Immature natural killer cell (primary cell): ENCODE data around the gene IFNA16. TPM values are rescaled to one million over a fixed set of nuclear protein-coding genes. Genes with fewer than 3 reads are reported as not detected.
"Not testable (repeated sequence)": the region's sequence is repeated elsewhere in the genome, so short reads cannot be mapped to it uniquely, and the experiment has no call there.

Source experiments
- DNase-seq, 3 donors: peaks; one replicate each; pipeline ENCODE4 v3.0.0; 2022; ENCODE audit warnings: mixed read lengths in 1 of 3
- H3K27ac Mint-ChIP-seq, 6 donors: one replicate each; pipeline ENCODE4 v1.8.0; 2020; ENCODE audit warnings: mixed read lengths in 6 of 6, mild to moderate bottlenecking in 5 of 6, inconsistent platforms in 4 of 6, moderate library complexity in 3 of 6
- H3K27me3 Mint-ChIP-seq, 3 donors: one replicate each; pipeline ENCODE4 v1.8.0; 2020 to 2021; ENCODE audit warnings: low read depth in 3 of 3, mild to moderate bottlenecking in 3 of 3, mixed read lengths in 3 of 3, moderate library complexity in 3 of 3, inconsistent platforms in 1 of 3
- H3K36me3 Mint-ChIP-seq, 3 donors: one replicate each; pipeline ENCODE4 v1.8.0; 2020; ENCODE audit warnings: mixed read lengths in 3 of 3, inconsistent platforms in 2 of 3, mild to moderate bottlenecking in 2 of 3
- H3K4me1 Mint-ChIP-seq, 2 donors: one replicate each; pipeline ENCODE4 v1.8.0; 2020; ENCODE audit warnings: inconsistent platforms in 2 of 2, mild to moderate bottlenecking in 2 of 2, mixed read lengths in 2 of 2, moderate library complexity in 1 of 2
- H3K4me3 Mint-ChIP-seq, 5 donors: one replicate each; pipeline ENCODE4 v1.8.0; 2020; ENCODE audit warnings: mild to moderate bottlenecking in 5 of 5, mixed read lengths in 5 of 5, inconsistent platforms in 3 of 5, moderate library complexity in 3 of 5
- H3K9me3 Mint-ChIP-seq, 6 donors: one replicate each; pipeline ENCODE4 v1.8.0; 2020; ENCODE audit warnings: mild to moderate bottlenecking in 6 of 6, mixed read lengths in 6 of 6, inconsistent platforms in 4 of 6, moderate library complexity in 3 of 6
- polyA plus RNA-seq, 3 donors: library from polyadenylated mRNA; unstranded; fragments of 300-500 nt; fragmentation: Illumina TruSeq; gene quantifications; one replicate each; pipeline ENCODE4 v1.2.3, GENCODE V29; 2021

Gene IFNA16
- polyA plus RNA-seq, 3 donors from 2014 or later: not detected

- Mint-ChIP-seq H3K27me3 (peaks cover 2 to 5% (median 2%) of the 10 kb centered on the region in 3 donors), H3K27ac (no peak within 1 kb of the TSS), H3K9me3 (no peaks in the 10 kb centered on the region), H3K4me3 (no peak within 1 kb of the TSS), H3K36me3 (no peaks in the 10 kb centered on the region), H3K4me1 (no peaks in the 10 kb centered on the region)
- DNase-seq: no peak
These were observed 11.0 kb upstream of the IFNA16 start, which contains the start of gene IFNA17 for GRCh38 chr9:21228122-21228521. IFNA17 (minus strand) TSS chr9:21228222; CDS start chr9:21228173, 49 bp downstream.

DNA sequence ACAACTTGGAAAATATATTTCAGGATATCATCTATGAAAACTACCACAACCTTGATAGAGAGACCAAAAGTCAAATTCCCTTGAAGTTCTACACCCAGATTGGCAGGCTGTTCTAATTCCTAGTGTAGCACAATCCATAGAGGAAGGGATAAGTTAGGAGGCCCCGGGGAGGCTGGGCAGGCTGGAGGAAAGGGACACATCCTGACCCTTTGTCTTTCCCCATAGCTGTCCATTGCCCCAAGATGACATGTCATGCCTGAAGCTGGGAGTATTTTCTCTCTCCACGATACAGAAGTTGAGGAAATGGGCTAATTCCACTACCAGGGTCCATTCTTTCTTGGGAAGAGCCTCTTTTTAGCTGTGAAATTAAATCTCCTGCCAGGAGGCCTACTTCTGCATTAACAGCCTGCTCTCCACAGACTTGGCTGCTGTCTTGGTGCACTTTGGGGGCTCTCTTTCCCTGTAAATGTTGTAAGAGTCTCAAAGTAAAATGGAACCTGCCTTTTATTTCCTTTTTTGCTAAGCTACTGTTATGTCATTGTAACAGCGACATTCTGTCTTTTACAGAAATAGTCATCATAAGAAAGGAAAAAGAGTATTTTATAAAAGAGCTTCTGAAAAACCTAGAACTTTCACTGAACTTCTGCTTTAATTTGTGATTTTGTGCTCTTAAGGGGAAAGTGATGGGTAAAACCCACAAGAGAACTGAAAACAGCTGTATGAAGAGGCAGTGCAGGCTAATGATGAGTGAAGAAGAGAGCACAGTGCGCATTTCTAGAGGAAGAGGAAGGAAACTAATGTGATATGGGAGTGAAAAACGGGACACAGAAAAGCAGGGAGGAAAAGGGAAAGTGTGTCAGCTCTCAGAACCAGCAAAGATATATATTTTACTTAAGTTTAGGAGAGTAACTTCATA lies 3.4 kb downstream of the IFNA16 start:
- not testable (repeated sequence) for H3K27ac Mint-ChIP-seq, H3K27me3 Mint-ChIP-seq, H3K36me3 Mint-ChIP-seq, H3K4me1 Mint-ChIP-seq, H3K9me3 Mint-ChIP-seq
- H3K4me3 Mint-ChIP-seq: peak overlapping the region in 2 of 5 donors; percentile 22 to 27
- peak in 1 of 3 donors; percentile 5 for DNase-seq

DNA sequence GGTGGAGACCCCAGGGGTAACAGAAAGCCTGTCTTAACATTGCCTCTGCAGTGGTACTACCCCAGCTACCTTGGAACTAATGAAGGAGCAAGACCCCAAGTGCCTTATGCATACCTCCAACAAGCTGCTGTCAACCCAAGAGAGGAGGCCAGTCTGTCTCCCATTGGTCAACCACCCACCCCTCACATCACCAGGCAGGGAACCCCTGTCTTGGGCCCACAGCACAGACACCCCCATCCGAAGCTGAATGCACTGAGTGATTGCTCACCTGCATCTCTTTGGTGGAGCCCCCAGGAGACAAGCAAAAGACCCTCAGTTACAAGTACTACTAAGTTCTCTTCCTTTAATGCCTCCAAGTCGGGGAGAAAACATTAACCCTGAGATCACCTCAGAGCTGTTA lies 5.0 kb downstream of the IFNA16 start:
- H3K27me3 Mint-ChIP-seq, H3K27ac Mint-ChIP-seq, H3K36me3 Mint-ChIP-seq, H3K9me3 Mint-ChIP-seq, H3K4me1 Mint-ChIP-seq, H3K4me3 Mint-ChIP-seq, DNase-seq: not testable (repeated sequence)

- H3K4me1 Mint-ChIP-seq, H3K27me3 Mint-ChIP-seq, DNase-seq, H3K36me3 Mint-ChIP-seq, H3K9me3 Mint-ChIP-seq, H3K4me3 Mint-ChIP-seq, H3K27ac Mint-ChIP-seq: not testable (repeated sequence)
These were observed 6.3 kb downstream of the IFNA16 start for GRCh38 chr9:21210782-21211181.

DNA sequence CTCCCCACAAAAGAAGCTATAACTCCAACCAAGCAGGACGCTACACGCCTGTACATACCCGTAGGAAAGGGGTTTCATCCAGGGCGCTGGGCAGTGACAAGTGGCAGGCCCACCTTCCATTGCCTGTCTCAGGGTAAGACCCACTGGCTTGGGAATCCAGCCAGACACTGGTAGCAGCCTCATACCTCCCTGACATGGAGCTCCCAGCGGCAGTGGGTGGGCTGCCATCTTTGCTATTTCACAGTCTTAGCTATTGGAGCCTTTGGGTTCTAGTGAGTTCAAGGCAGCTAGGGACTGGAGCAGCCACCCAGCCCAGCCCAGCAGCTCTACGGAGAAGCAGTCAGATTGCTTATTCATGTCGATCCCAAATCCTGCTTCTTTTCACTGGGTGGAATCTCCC lies 6.8 kb downstream of the IFNA16 start:
- Mint-ChIP-seq H3K27me3 (peaks cover 0 to 6% (median 3%) of the 10 kb centered on the region in 3 donors), H3K4me1 (peaks cover 3 to 6% of the 10 kb centered on the region in 2 donors), H3K36me3 (no peaks in the 10 kb centered on the region), H3K9me3 (no peaks in the 10 kb centered on the region), H3K4me3 (no peak overlapping the region), H3K27ac (no peak overlapping the region)
- DNase-seq: no peak

GRCh38 chr9:21207043-21207442 lies 10.1 kb downstream of the IFNA16 start, which contains the start of gene IFNA10:
IFNA10 (minus strand) TSS chr9:21207143; CDS start chr9:21207097, 46 bp downstream.
- not testable (repeated sequence) for DNase-seq, H3K4me3 Mint-ChIP-seq, H3K9me3 Mint-ChIP-seq, H3K27me3 Mint-ChIP-seq, H3K36me3 Mint-ChIP-seq, H3K4me1 Mint-ChIP-seq, H3K27ac Mint-ChIP-seq

GRCh38 chr9:21205204-21205603 lies 11.9 kb downstream of the IFNA16 start:
- no peaks in the 10 kb centered on the region for H3K4me1 Mint-ChIP-seq
- H3K27me3 Mint-ChIP-seq: peaks cover 0 to 5% (median 3%) of the 10 kb centered on the region in 3 donors
- no peaks in the 10 kb centered on the region for H3K9me3 Mint-ChIP-seq
- H3K36me3 Mint-ChIP-seq: no peaks in the 10 kb centered on the region
- no peak overlapping the region for H3K4me3 Mint-ChIP-seq
- no peak for DNase-seq
- H3K27ac Mint-ChIP-seq: no peak overlapping the region

GRCh38 chr9:21202105-21202504 lies 15.0 kb downstream of the IFNA16 start, which contains the start of gene IFNA7:
IFNA7 (minus strand) TSS chr9:21202205; CDS start chr9:21202165, 40 bp downstream.
- not testable (repeated sequence) for DNase-seq, H3K27ac Mint-ChIP-seq, H3K36me3 Mint-ChIP-seq, H3K9me3 Mint-ChIP-seq, H3K4me3 Mint-ChIP-seq, H3K4me1 Mint-ChIP-seq, H3K27me3 Mint-ChIP-seq

DNA sequence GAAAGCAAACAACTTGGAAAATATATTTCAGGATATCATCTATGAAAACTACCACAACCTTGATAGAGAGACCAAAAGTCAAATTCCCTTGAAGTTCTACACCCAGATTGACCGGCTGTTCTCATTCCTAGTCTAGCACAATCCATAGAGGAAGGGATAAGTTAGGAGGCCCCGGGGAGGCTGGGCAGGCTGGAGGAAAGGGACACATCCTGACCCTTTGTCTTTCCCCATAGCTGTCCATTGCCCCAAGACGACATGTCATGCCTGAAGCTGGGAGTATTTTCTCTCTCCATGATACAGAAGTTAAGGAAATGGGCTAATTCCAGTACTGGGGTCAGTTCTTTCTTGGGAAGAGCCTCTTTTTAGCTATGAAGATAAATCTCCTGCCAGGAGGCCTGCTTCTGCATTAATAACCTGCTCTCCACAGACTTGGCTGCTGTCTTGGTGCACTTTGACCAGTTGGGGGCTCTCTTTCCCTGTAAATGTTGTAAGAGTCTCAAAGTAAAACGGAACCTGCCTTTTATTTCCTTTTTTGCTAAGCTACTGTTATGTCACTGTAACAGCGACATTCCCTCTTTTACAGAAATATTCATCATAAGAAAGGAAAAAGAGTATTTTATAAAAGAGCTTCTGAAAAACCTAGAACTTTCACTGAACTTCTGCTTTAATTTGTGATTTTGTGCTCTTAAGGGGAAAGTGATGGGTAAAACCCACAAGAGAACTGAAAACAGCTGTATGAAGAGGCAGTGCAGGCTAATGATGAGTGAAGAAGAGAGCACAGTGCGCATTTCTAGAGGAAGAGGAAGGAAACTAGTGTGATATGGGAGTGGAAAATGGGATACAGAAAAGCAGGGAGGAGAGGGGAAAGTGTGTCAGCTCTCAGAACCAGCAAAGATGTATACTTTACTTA lies 22.0 kb downstream of the IFNA16 start:
- not testable (repeated sequence) for H3K9me3 Mint-ChIP-seq, H3K4me1 Mint-ChIP-seq, H3K36me3 Mint-ChIP-seq, H3K27me3 Mint-ChIP-seq
- peak overlapping the region; percentile 36 to 67 (median 44) for H3K4me3 Mint-ChIP-seq
- H3K27ac Mint-ChIP-seq: peak overlapping the region in 2 of 6 donors; percentile 16 to 42
- DNase-seq: peak; percentile 37 to 52 (median 39)

DNA sequence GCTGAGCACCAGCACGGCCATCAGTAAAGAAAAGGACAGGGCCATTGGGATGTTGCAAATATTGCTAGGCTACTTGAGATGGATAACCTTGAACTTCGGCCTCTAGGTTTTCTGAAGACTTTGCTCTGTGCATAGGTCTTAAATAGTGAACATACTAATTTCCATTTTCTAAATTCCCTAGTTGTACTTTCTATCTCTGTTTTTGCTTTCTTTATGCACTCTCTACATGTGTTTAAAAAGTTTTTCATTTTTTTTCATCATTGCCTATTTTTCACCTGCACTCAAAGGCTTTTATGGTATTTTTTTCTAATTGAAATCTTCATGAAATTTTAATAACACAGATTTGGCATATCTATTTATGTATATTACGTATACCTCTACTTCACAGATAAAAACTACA lies 29.6 kb downstream of the IFNA16 start, which contains the start of gene IFNA4:
IFNA4 (minus strand) TSS at position 101 of the 400 bp plus-strand sequence; CDS start at position 45, 56 bp downstream.
- H3K36me3 Mint-ChIP-seq, H3K27ac Mint-ChIP-seq, H3K9me3 Mint-ChIP-seq, DNase-seq, H3K27me3 Mint-ChIP-seq, H3K4me3 Mint-ChIP-seq: not testable (repeated sequence)
- peaks cover 6 to 12% of the 10 kb centered on the region in 2 donors for H3K4me1 Mint-ChIP-seq

GRCh38 chr9:21182810-21183736 lies 34.0 kb downstream of the IFNA16 start:
- not testable (repeated sequence) for H3K4me3 Mint-ChIP-seq, H3K27me3 Mint-ChIP-seq, H3K9me3 Mint-ChIP-seq, H3K36me3 Mint-ChIP-seq
- peak overlapping the region in 1 of 6 donors; percentile 47 for H3K27ac Mint-ChIP-seq
- peak; percentile 18 to 42 (median 25) for DNase-seq
- H3K4me1 Mint-ChIP-seq: peaks cover 6 to 12% of the 10 kb centered on the region in 2 donors

- peaks cover 0 to 5% (median 0%) of the 10 kb centered on the region in 3 donors for H3K27me3 Mint-ChIP-seq
- no peaks in the 10 kb centered on the region for H3K4me1 Mint-ChIP-seq
- H3K27ac Mint-ChIP-seq: no peak overlapping the region
- DNase-seq: no peak
- H3K9me3 Mint-ChIP-seq: no peaks in the 10 kb centered on the region
- no peak overlapping the region for H3K4me3 Mint-ChIP-seq
- H3K36me3 Mint-ChIP-seq: no peaks in the 10 kb centered on the region
These were observed 42.4 kb downstream of the IFNA16 start for GRCh38 chr9:21174671-21175070.

- no peaks in the 10 kb centered on the region for H3K36me3 Mint-ChIP-seq
- peaks cover 0 to 5% (median 5%) of the 10 kb centered on the region in 3 donors for H3K27me3 Mint-ChIP-seq
- H3K9me3 Mint-ChIP-seq: no peaks in the 10 kb centered on the region
These were observed 45.0 kb downstream of the IFNA16 start for GRCh38 chr9:21172156-21172555.

More at GRCh38 chr9:21172156-21172555, 45.0 kb downstream of the IFNA16 start:
- Mint-ChIP-seq H3K4me3 (no peak overlapping the region), H3K27ac (no peak overlapping the region), H3K4me1 (no peaks in the 10 kb centered on the region)
- no peak for DNase-seq
